T47D (cell line): Measurements from ENCODE around the gene SLC6A2.
"Not testable (repeated sequence)": the region's sequence is repeated elsewhere in the genome, so short reads cannot be mapped to it uniquely, and the experiment has no call there.

ENCODE experiments used
- DNase-seq, 2 experiments: peaks; one replicate each; pipeline versions ENCODE4 v3.0.0 to v3.0.0-alpha.2; 2011 to 2012; ENCODE audit warnings: low read depth in 1 of 2, low spot score in 1 of 2
- JUND ChIP-seq: IDR thresholded peaks from 2 replicates; pipeline ENCODE4 v1.6.1; 2012; ENCODE audit warnings: low read depth
- in situ Hi-C: cut with HindIII; loops from 2 replicates; pipeline ENCODE4 v1.10.0; 2016; ENCODE audit warnings: low sequenced_read_pairs, low pct_unique_long_range_greater_than_20kb

SLC6A2 gene

GRCh38 chr16:55655897-55656681, at the start of gene SLC6A2:
Gene SLC6A2, plus strand, starts transcription at chr16:55655988. Its CDS starts 707 bp downstream, at chr16:55656695.
- TF ChIP-seq JUND = no peak
- DNase-seq = peak; percentile 8 to 66
- in situ Hi-C loops = no loop called here

- in situ Hi-C loops = no loop called here
Measured at GRCh38 chr16:55613613-55614335, 42.0 kb upstream of the SLC6A2 start.

GRCh38 chr16:55615071-55615470, 40.7 kb upstream of the SLC6A2 start:
- no peak for TF ChIP-seq JUND
- in situ Hi-C loops = no loop called here
- no peak for DNase-seq

More at GRCh38 chr16:55613613-55614335, 42.0 kb upstream of the SLC6A2 start:
- no peak for DNase-seq
- no peak for TF ChIP-seq JUND

GRCh38 chr16:55615670-55616069, 40.1 kb upstream of the SLC6A2 start:
- in situ Hi-C loops, DNase-seq: not testable (repeated sequence)

GRCh38 chr16:55621771-55622170, 34.0 kb upstream of the SLC6A2 start:
- in situ Hi-C loops = no loop called here
- no peak for DNase-seq
- no peak for TF ChIP-seq JUND

- DNase-seq = no peak
- TF ChIP-seq JUND = no peak
- in situ Hi-C loops = no loop called here
Measured at GRCh38 chr16:55622272-55622671, 33.5 kb upstream of the SLC6A2 start.

- DNase-seq = peak; percentile 5 to 39
- TF ChIP-seq JUND = no peak
- in situ Hi-C loops = no loop called here
Measured at GRCh38 chr16:55622930-55623561, 32.7 kb upstream of the SLC6A2 start.

GRCh38 chr16:55623640-55624039, 32.1 kb upstream of the SLC6A2 start:
- TF ChIP-seq JUND = no peak
- in situ Hi-C loops = no loop called here
- DNase-seq = no peak

GRCh38 chr16:55624696-55625095, 31.1 kb upstream of the SLC6A2 start:
- in situ Hi-C loops = no loop called here
- TF ChIP-seq JUND = no peak
- DNase-seq = no peak

GRCh38 chr16:55625843-55626242, 29.9 kb upstream of the SLC6A2 start:
- no peak for TF ChIP-seq JUND
- in situ Hi-C loops = no loop called here
- DNase-seq = no peak

- in situ Hi-C loops = no loop called here
- no peak for TF ChIP-seq JUND
- no peak for DNase-seq
Measured at GRCh38 chr16:55628306-55628968, 27.4 kb upstream of the SLC6A2 start.

GRCh38 chr16:55630774-55631173, 25.0 kb upstream of the SLC6A2 start:
- TF ChIP-seq JUND = no peak
- DNase-seq = no peak
- in situ Hi-C loops = no loop called here
